Muscle layer of duodenum (tissue), 2 donors: ENCODE measurements around the gene STIM1.
A peak's percentile ranks its signal among the peaks of the same experiment; 100 is the strongest.

Experiments
- H3K27ac ChIP-seq: one replicate; pipeline ENCODE4 v1.7.0; 2013; ENCODE audit warnings: mild to moderate bottlenecking, low read length
- H3K27me3 ChIP-seq: one replicate; pipeline ENCODE4 v1.7.0; 2013; ENCODE audit warnings: low read depth, mild to moderate bottlenecking, control low read depth, low read length
- H3K36me3 ChIP-seq, 2 donors: one replicate each; pipeline ENCODE4 v1.7.0; 2013; ENCODE audit warnings: low read length in 2 of 2, control low read depth in 1 of 2, mild to moderate bottlenecking in 1 of 2; ENCODE audit not compliant: insufficient read depth in 2 of 2, control insufficient read depth in 1 of 2
- H3K4me1 ChIP-seq, 2 donors: one replicate each; pipeline ENCODE4 v1.7.0; 2013; ENCODE audit warnings: low read length in 2 of 2, mild to moderate bottlenecking in 2 of 2, control low read depth in 1 of 2, moderate library complexity in 1 of 2; ENCODE audit not compliant: insufficient read depth in 2 of 2, control insufficient read depth in 1 of 2
- H3K4me3 ChIP-seq, 2 donors: one replicate each; pipeline ENCODE4 v1.7.0; 2013; ENCODE audit warnings: low read length in 2 of 2, low read depth in 1 of 2, mild to moderate bottlenecking in 1 of 2
- H3K9me3 ChIP-seq, 2 donors: one replicate each; pipeline ENCODE4 v1.7.0; 2013; ENCODE audit warnings: low read length in 2 of 2, control low read depth in 1 of 2, mild to moderate bottlenecking in 1 of 2; ENCODE audit not compliant: control insufficient read depth in 1 of 2
- donor health status: healthy.

STIM1 gene

GRCh38 chr11:3840870-3841425 lies 14.5 kb upstream of the STIM1 start, which contains the start of gene RHOG:
Gene RHOG, minus strand, starts transcription at chr11:3840959. Its CDS starts 12,821 bp downstream, at chr11:3828138.
- H3K27me3 ChIP-seq, result no peaks in the 10 kb centered on the region
- H3K4me1 ChIP-seq, result peaks cover 8 to 28% of the 10 kb centered on the region in 2 donors
- peak within 1 kb of the TSS; percentile 81 for H3K27ac ChIP-seq
- no peaks in the 10 kb centered on the region for H3K9me3 ChIP-seq
- H3K4me3 ChIP-seq, result peak within 1 kb of the TSS; percentile 62 to 88
- H3K36me3 ChIP-seq, result no peaks in the 10 kb centered on the region

GRCh38 chr11:3841426-3842350 lies 13.8 kb upstream of the STIM1 start:
- no peaks in the 10 kb centered on the region for H3K27me3 ChIP-seq
- no peaks in the 10 kb centered on the region for H3K36me3 ChIP-seq
- H3K4me1 ChIP-seq, result peaks cover 8 to 28% of the 10 kb centered on the region in 2 donors

GRCh38 chr11:3843326-3843725 lies 12.1 kb upstream of the STIM1 start:
- no peak overlapping the region for H3K4me3 ChIP-seq

More at GRCh38 chr11:3841426-3842350, 13.8 kb upstream of the STIM1 start:
- Histone ChIP-seq H3K9me3 (no peaks in the 10 kb centered on the region), H3K27ac (peak overlapping the region; percentile 77), H3K4me3 (peak overlapping the region; percentile 42 to 62)

GRCh38 chr11:3845246-3845645 lies 10.2 kb upstream of the STIM1 start:
- no peak overlapping the region for H3K4me3 ChIP-seq
- H3K27ac ChIP-seq, result no peak overlapping the region
- no peaks in the 10 kb centered on the region for H3K36me3 ChIP-seq
- H3K9me3 ChIP-seq, result no peaks in the 10 kb centered on the region
- H3K4me1 ChIP-seq, result peaks cover 0 to 3% of the 10 kb centered on the region in 2 donors
- no peaks in the 10 kb centered on the region for H3K27me3 ChIP-seq

More at GRCh38 chr11:3843326-3843725, 12.1 kb upstream of the STIM1 start:
- no peaks in the 10 kb centered on the region for H3K36me3 ChIP-seq
- H3K27ac ChIP-seq, result no peak overlapping the region
- no peaks in the 10 kb centered on the region for H3K9me3 ChIP-seq
- H3K4me1 ChIP-seq, result peaks cover 0 to 15% of the 10 kb centered on the region in 2 donors
- H3K27me3 ChIP-seq, result no peaks in the 10 kb centered on the region

- Histone ChIP-seq H3K4me1 (peaks cover 0 to 3% of the 10 kb centered on the region in 2 donors), H3K4me3 (no peak overlapping the region), H3K36me3 (no peaks in the 10 kb centered on the region), H3K27ac (no peak overlapping the region), H3K9me3 (no peaks in the 10 kb centered on the region), H3K27me3 (no peaks in the 10 kb centered on the region)
Measured at GRCh38 chr11:3845670-3846069, 9.8 kb upstream of the STIM1 start.

- Histone ChIP-seq H3K4me3 (no peak overlapping the region), H3K9me3 (no peaks in the 10 kb centered on the region), H3K36me3 (no peaks in the 10 kb centered on the region), H3K27me3 (no peaks in the 10 kb centered on the region), H3K27ac (no peak overlapping the region), H3K4me1 (peaks cover 2 to 4% of the 10 kb centered on the region in 2 donors)
Measured at GRCh38 chr11:3849297-3849874, 6.1 kb upstream of the STIM1 start.

GRCh38 chr11:3853545-3853842 lies 2.0 kb upstream of the STIM1 start:
- Histone ChIP-seq H3K9me3 (no peaks in the 10 kb centered on the region), H3K27me3 (no peaks in the 10 kb centered on the region), H3K4me3 (no peak overlapping the region), H3K36me3 (peaks cover 0 to 3% of the 10 kb centered on the region in 2 donors), H3K4me1 (peaks cover 15 to 34% of the 10 kb centered on the region in 2 donors), H3K27ac (peak overlapping the region; percentile 87)

GRCh38 chr11:3853899-3854659 lies 1.4 kb upstream of the STIM1 start:
- no peaks in the 10 kb centered on the region for H3K9me3 ChIP-seq
- peaks cover 0 to 3% of the 10 kb centered on the region in 2 donors for H3K36me3 ChIP-seq
- peak overlapping the region; percentile 52 to 92 for H3K4me3 ChIP-seq
- H3K4me1 ChIP-seq, result peaks cover 15 to 40% of the 10 kb centered on the region in 2 donors
- peak overlapping the region; percentile 87 for H3K27ac ChIP-seq
- no peaks in the 10 kb centered on the region for H3K27me3 ChIP-seq

GRCh38 chr11:3854660-3854976 lies 846 bp upstream of the STIM1 start:
- H3K4me3 ChIP-seq, result peak overlapping the region; percentile 52 to 92
- peaks cover 0 to 3% of the 10 kb centered on the region in 2 donors for H3K36me3 ChIP-seq
- peaks cover 20 to 42% of the 10 kb centered on the region in 2 donors for H3K4me1 ChIP-seq
- H3K27ac ChIP-seq, result peak overlapping the region; percentile 87
- no peaks in the 10 kb centered on the region for H3K27me3 ChIP-seq
- H3K9me3 ChIP-seq, result no peaks in the 10 kb centered on the region

- H3K9me3 ChIP-seq, result no peaks in the 10 kb centered on the region
- H3K4me3 ChIP-seq, result peak overlapping the region; percentile 90 to 92
- H3K27ac ChIP-seq, result peak overlapping the region; percentile 65
- H3K4me1 ChIP-seq, result peaks cover 32 to 53% of the 10 kb centered on the region in 2 donors
- no peaks in the 10 kb centered on the region for H3K27me3 ChIP-seq
- peaks cover 0 to 3% of the 10 kb centered on the region in 2 donors for H3K36me3 ChIP-seq
Measured at GRCh38 chr11:3855808-3856491, 486 bp downstream of the STIM1 start.
